OCI-LY1 (cell line): Measurements from ENCODE around the gene SEMA3F.

Experiments
- EZH2 ChIP-seq: fragments of 200-600 bp; sonication (generic), shearing (Covaris generic); IDR thresholded peaks from 2 replicates; pipeline ENCODE4 v1.8.0; 2017; ENCODE audit warnings: borderline replicate concordance, mixed run types, mild to moderate bottlenecking, antibody characterized with exemption, low read length, moderate library complexity, mixed read lengths
- TF ChIP-seq, protein P1 (sequence below): fragments of 200-600 bp; sonication (generic), shearing (Covaris generic); IDR thresholded peaks from 2 replicates; pipeline ENCODE4 v1.5.1; 2017; ENCODE audit warnings: mild to moderate bottlenecking, antibody characterized with exemption, low read length, moderate library complexity, mixed read lengths

DNA sequence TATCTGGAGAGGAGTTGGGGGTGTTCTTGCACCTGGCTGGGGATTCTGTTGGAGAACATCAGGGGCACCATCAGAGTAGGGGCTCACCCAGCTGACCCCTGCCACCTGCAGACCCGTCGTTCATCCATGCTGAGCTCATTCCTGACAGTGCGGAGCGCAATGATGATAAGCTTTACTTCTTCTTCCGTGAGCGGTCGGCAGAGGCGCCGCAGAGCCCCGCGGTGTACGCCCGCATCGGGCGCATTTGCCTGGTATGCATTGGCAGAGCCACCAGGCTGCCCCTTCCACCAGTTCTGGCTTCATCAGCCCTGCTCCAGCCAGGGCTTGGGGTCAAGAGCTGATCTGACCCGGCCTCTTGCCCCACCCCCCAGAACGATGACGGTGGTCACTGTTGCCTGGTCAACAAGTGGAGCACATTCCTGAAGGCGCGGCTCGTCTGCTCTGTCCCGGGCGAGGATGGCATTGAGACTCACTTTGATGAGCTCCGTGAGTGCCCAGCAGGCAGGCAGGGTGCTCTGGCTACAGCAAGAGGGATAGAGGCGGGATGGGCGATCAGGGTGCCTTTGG lies 27.5 kb downstream of the SEMA3F start:
- TF ChIP-seq, protein P1, sequence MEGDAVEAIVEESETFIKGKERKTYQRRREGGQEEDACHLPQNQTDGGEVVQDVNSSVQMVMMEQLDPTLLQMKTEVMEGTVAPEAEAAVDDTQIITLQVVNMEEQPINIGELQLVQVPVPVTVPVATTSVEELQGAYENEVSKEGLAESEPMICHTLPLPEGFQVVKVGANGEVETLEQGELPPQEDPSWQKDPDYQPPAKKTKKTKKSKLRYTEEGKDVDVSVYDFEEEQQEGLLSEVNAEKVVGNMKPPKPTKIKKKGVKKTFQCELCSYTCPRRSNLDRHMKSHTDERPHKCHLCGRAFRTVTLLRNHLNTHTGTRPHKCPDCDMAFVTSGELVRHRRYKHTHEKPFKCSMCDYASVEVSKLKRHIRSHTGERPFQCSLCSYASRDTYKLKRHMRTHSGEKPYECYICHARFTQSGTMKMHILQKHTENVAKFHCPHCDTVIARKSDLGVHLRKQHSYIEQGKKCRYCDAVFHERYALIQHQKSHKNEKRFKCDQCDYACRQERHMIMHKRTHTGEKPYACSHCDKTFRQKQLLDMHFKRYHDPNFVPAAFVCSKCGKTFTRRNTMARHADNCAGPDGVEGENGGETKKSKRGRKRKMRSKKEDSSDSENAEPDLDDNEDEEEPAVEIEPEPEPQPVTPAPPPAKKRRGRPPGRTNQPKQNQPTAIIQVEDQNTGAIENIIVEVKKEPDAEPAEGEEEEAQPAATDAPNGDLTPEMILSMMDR: no peak
- no peak for TF ChIP-seq EZH2
